HepG2 (cell line): Measurements from ENCODE around the gene RXFP1. TPM values are rescaled to one million over a fixed set of nuclear protein-coding genes. Genes with fewer than 3 reads are reported as not detected.

ENCODE experiments used
- ATAC-seq: fragments of 200-7000 bp; cut with Tn5 transposase; 3 replicates; pipeline ENCODE4 v1.9.1; 2020; ENCODE audit warnings: mild to moderate bottlenecking, moderate library complexity
- BruUV-seq: library from RNA; stranded (reverse); fragments of 400-500 nt; replicated peaks from 2 replicates; lab custom pipeline; 2021; lab: Mats Ljungman, UMichigan
- CTCF ChIA-PET: fragments of 300-600 bp; formaldehyde crosslinking; extraction: SDS; loops from one replicate; lab custom pipeline; 2021; ENCODE audit warnings: low total read pairs, inconsistent platforms, low intra/inter-chr PET ratio; lab: Yijun Ruan, JAX
- POLR2A ChIA-PET: fragments of 350-600 bp; sonication (Branson Sonifier 250); formaldehyde crosslinking; loops from one replicate; lab custom pipeline; 2020; ENCODE audit warnings: antibody characterized with exemption, inconsistent platforms; lab: Yijun Ruan, JAX
- DNase-seq: peaks from one replicate; pipeline ENCODE4 v3.0.0-alpha.2; 2015; ENCODE audit warnings: low spot score
- FAIRE-seq: peaks from 3 replicates; lab custom pipeline; 2011; peaks lifted over from hg19 to GRCh38; lab: Jason Lieb, UNC
- H2AFZ ChIP-seq: one replicate; pipeline ENCODE4 v1.6.1; 2011; ENCODE audit warnings: low read length, inconsistent platforms
- H3K27ac ChIP-seq: fragments of 300-600 bp; 3 replicates; pipeline ENCODE4 v1.8.0; 2011; ENCODE audit warnings: mixed run types, mild to moderate bottlenecking, mixed read lengths, low read length, inconsistent platforms; ENCODE audit not compliant: insufficient read depth; ENCODE audit errors: extremely low read length
- H3K27me3 ChIP-seq, 2 experiments: fragments of 200-600 bp in 1 of 2; 2 replicates in 1 of 2; 3 replicates in 1 of 2; pipeline versions ENCODE4 v1.6.0 to v1.8.0; 2011; ENCODE audit warnings: low read length in 2 of 2, mild to moderate bottlenecking in 2 of 2, moderate library complexity in 2 of 2, inconsistent platforms in 1 of 2; ENCODE audit not compliant: insufficient read depth in 2 of 2, control insufficient read depth in 1 of 2
- H3K36me3 ChIP-seq, 2 experiments: fragments of 200-600 bp in 1 of 2; replicated peaks in 1 of 2; 2 replicates in 1 of 2; 3 replicates in 1 of 2; pipeline versions ENCODE4 v1.5.1 to v1.8.0; 2011; ENCODE audit warnings: low read length in 2 of 2, inconsistent platforms in 1 of 2; ENCODE audit not compliant: insufficient read depth in 2 of 2, control insufficient read depth in 1 of 2
- H3K4me1 ChIP-seq: 2 replicates; pipeline ENCODE4 v1.5.1; 2012; ENCODE audit warnings: low read length, inconsistent platforms; ENCODE audit not compliant: insufficient read depth
- H3K4me2 ChIP-seq: 2 replicates; pipeline ENCODE4 v1.6.0; 2011; ENCODE audit warnings: low read depth, low read length, inconsistent platforms
- H3K4me3 ChIP-seq, 3 experiments: fragments of 200-600 bp in 1 of 3; sonication (generic), shearing (Covaris generic) in 1 of 3; replicated peaks in 1 of 3; 2 replicates each; pipeline ENCODE4 v1.5.1; 2011 to 2016; ENCODE audit warnings: low read length in 3 of 3, inconsistent platforms in 2 of 3, low read depth in 2 of 3, mild to moderate bottlenecking in 2 of 3, control low read depth in 1 of 3, mixed read lengths in 1 of 3; ENCODE audit not compliant: insufficient read depth in 1 of 3
- H3K79me2 ChIP-seq: one replicate; pipeline ENCODE4 v1.6.1; 2011; ENCODE audit warnings: low read length, inconsistent platforms; ENCODE audit not compliant: insufficient read depth
- H3K9ac ChIP-seq: 2 replicates; pipeline ENCODE4 v1.6.0; 2011; ENCODE audit warnings: mild to moderate bottlenecking, low read depth, low read length, inconsistent platforms; ENCODE audit not compliant: insufficient read depth
- H3K9me3 ChIP-seq: 2 replicates; pipeline ENCODE4 v1.5.1; 2012; ENCODE audit warnings: mild to moderate bottlenecking, low read length
- H4K20me1 ChIP-seq: 2 replicates; pipeline ENCODE4 v1.6.0; 2011; ENCODE audit warnings: inconsistent platforms, mild to moderate bottlenecking, low read length, moderate library complexity; ENCODE audit not compliant: insufficient read depth
- ATF6 ChIP-seq: sonication (generic); formaldehyde crosslinking; conservative IDR thresholded peaks from 2 replicates; pipeline ENCODE4 v1.4.0; 2020; ENCODE audit warnings: missing genetic modification reagents
- FOXO4 ChIP-seq: sonication (generic); formaldehyde crosslinking; conservative IDR thresholded peaks from 2 replicates; pipeline ENCODE4 v1.8.1; 2023; ENCODE audit warnings: missing genetic modification reagents
- KLF16 ChIP-seq, 2 experiments: sonication (generic) in 1 of 2; formaldehyde crosslinking in 1 of 2; IDR thresholded peaks; 2 replicates each; pipeline versions ENCODE4 v1.6.1 to v1.8.0; 2016 to 2023; ENCODE audit warnings: missing genetic modification reagents in 2 of 2, missing compliant biosample characterization in 1 of 2
- ZNF232 ChIP-seq: sonication (generic); formaldehyde crosslinking; IDR thresholded peaks from 2 replicates; pipeline ENCODE4 v1.4.0; 2020; ENCODE audit warnings: missing genetic modification reagents, borderline replicate concordance
- WGBS: methylation state at CpG from one replicate; pipeline ENCODE4 v1.1.6; 2017; ENCODE audit warnings: low lambda C conversion rate; 5-methylcytosine and 5-hydroxymethylcytosine counted together
- in situ Hi-C: cut with HindIII; loops from 2 replicates; pipeline ENCODE4 v1.10.0; 2017; ENCODE audit warnings: low pct_unique_long_range_greater_than_20kb; ENCODE audit not compliant: extremely low pct_ligation_motif_present
- intact Hi-C: fragments of 100-400 bp; cut with micrococcal nuclease; formaldehyde crosslinking; loops from one replicate; pipeline ENCODE4 v1.10.0; 2022; ENCODE audit not compliant: unreplicated experiment
- polyA plus RNA-seq, 8 experiments: library from polyadenylated mRNA; depleted of rRNA in 3 of 8; stranded (reverse) in 7 of 8; unstranded in 1 of 8; fragments of >200 nt; fragmentation: Illumina TruSeq in 4 of 8; extraction: Trizol in 4 of 8; gene quantifications; 2 replicates each; pipeline versions ENCODE4 v1.2.1 to v1.2.3, GENCODE V29; 2011 to 2016; ENCODE audit warnings: low read depth in 4 of 8, missing spikeins in 1 of 8, mixed read lengths in 1 of 8; ENCODE audit not compliant: insufficient read depth in 1 of 8
- total RNA-seq, 5 experiments: library from RNA; depleted of rRNA; stranded (reverse); fragments of >200 nt; fragmentation: Illumina TruSeq; extraction: Trizol; gene quantifications; 2 replicates each; pipeline ENCODE4 v1.2.3, GENCODE V29; 2016; ENCODE audit warnings: low read depth in 1 of 5

Gene RXFP1
- total and polyA plus RNA-seq, 2 of the 13 experiments (the other 11 are each of a cell fraction or from before 2014, with no cell fraction given), result not detected

GRCh38 chr4:158681629-158682028, 159.9 kb downstream of the RXFP1 start (continued):
- TF ChIP-seq FOXO4 (CRISPR knock-in tag), result no peak

- Histone ChIP-seq H3K4me3 (no peak overlapping the region), H3K4me1 (no peaks in the 10 kb centered on the region), H2AFZ (no peak overlapping the region), H3K27ac (no peak overlapping the region), H3K27me3 (no peaks in the 10 kb centered on the region), H3K9ac (no peak overlapping the region), H3K4me2 (no peak overlapping the region), H3K9me3 (no peaks in the 10 kb centered on the region), H4K20me1 (no peaks in the 10 kb centered on the region), H3K36me3 (no peaks in the 10 kb centered on the region), H3K79me2 (no peaks in the 10 kb centered on the region)
- WGBS, result 91% methylated on average over 2 of the region's 2 CpGs
- no peak for TF ChIP-seq ZNF232 (CRISPR knock-in tag)
- TF ChIP-seq ATF6 (CRISPR knock-in tag), result no peak
- TF ChIP-seq KLF16 (CRISPR knock-in tag; IDR thresholded peaks at IDR 0.05), result no peak
- intact Hi-C loops (no loop called here), in situ Hi-C loops (no loop called here)
- ATAC-seq (no peak), DNase-seq (no peak), FAIRE-seq (no peak)
- no TSS peak for BruUV-seq
- ChIA-PET POLR2A (no interaction called here), CTCF (no interaction called here)
These were observed 160.4 kb downstream of the RXFP1 start for GRCh38 chr4:158682066-158682465.
